HepG2 (cell line): ENCODE measurements around the gene WNK2.

Experiments
- FLYWCH1 ChIP-seq: sonication (generic); formaldehyde crosslinking; IDR thresholded peaks from 2 replicates; pipeline ENCODE4 v1.8.1; 2023; ENCODE audit warnings: mild to moderate bottlenecking, missing genetic modification reagents
- JUND ChIP-seq: sonication (generic); formaldehyde crosslinking; IDR thresholded peaks from 2 replicates; pipeline ENCODE4 v1.8.0; 2022; ENCODE audit warnings: mild to moderate bottlenecking, missing genetic modification reagents
- MIER2 ChIP-seq: IDR thresholded peaks from 2 replicates; pipeline ENCODE4 v1.6.1; 2016; ENCODE audit warnings: missing biosample characterization, missing genetic modification reagents
- NONO ChIP-seq, 2 experiments: fragments of 450-650 bp in 1 of 2; sonication (generic) in 1 of 2; formaldehyde crosslinking in 1 of 2; IDR thresholded peaks in 1 of 2; conservative IDR thresholded peaks in 1 of 2; 2 replicates each; pipeline versions ENCODE4 v1.6.1 to v1.8.0; 2017 to 2022; ENCODE audit warnings: mild to moderate bottlenecking in 1 of 2, missing genetic modification reagents in 1 of 2, moderate library complexity in 1 of 2
- POLR2AphosphoS5 ChIP-seq: IDR thresholded peaks from 2 replicates; pipeline ENCODE4 v1.6.1; 2012; ENCODE audit warnings: low read depth, low read length
- RELA ChIP-seq: sonication (generic); formaldehyde crosslinking; IDR thresholded peaks from 2 replicates; pipeline ENCODE4 v1.4.0; 2020; ENCODE audit warnings: missing genetic modification reagents
- TBL1XR1 ChIP-seq: fragments of 150-350 bp; IDR thresholded peaks from 2 replicates; pipeline ENCODE4 v1.6.1; 2014; ENCODE audit warnings: borderline replicate concordance, low read length; ENCODE audit not compliant: partially characterized antibody
- ZBTB40 ChIP-seq, 2 experiments: fragments of 450-650 bp in 1 of 2; sonication (generic) in 1 of 2; formaldehyde crosslinking in 1 of 2; IDR thresholded peaks; 2 replicates each; pipeline versions ENCODE4 v1.6.1 to v1.8.0; 2016 to 2022; ENCODE audit warnings: antibody characterized with exemption in 1 of 2, mild to moderate bottlenecking in 1 of 2, missing genetic modification reagents in 1 of 2
- ZBTB8A ChIP-seq: sonication (generic); formaldehyde crosslinking; IDR thresholded peaks from 2 replicates; pipeline ENCODE4 v1.4.0; 2020; ENCODE audit warnings: mild to moderate bottlenecking, low read depth, missing genetic modification reagents, borderline replicate concordance
- ZFX ChIP-seq: sonication (generic); formaldehyde crosslinking; IDR thresholded peaks from 2 replicates; pipeline ENCODE4 v1.4.0; 2020; ENCODE audit warnings: mild to moderate bottlenecking, low read depth, missing genetic modification reagents, moderate library complexity
- ZNF674 ChIP-seq: sonication (generic); formaldehyde crosslinking; IDR thresholded peaks from 2 replicates; pipeline ENCODE4 v1.5.0; 2020; ENCODE audit warnings: low read depth, mild to moderate bottlenecking, missing genetic modification reagents
- TF ChIP-seq, protein P1 (sequence below): sonication (generic); formaldehyde crosslinking; IDR thresholded peaks from 2 replicates; pipeline ENCODE4 v1.4.0; 2020; ENCODE audit warnings: missing genetic modification reagents, mild to moderate bottlenecking, borderline replicate concordance

DNA sequence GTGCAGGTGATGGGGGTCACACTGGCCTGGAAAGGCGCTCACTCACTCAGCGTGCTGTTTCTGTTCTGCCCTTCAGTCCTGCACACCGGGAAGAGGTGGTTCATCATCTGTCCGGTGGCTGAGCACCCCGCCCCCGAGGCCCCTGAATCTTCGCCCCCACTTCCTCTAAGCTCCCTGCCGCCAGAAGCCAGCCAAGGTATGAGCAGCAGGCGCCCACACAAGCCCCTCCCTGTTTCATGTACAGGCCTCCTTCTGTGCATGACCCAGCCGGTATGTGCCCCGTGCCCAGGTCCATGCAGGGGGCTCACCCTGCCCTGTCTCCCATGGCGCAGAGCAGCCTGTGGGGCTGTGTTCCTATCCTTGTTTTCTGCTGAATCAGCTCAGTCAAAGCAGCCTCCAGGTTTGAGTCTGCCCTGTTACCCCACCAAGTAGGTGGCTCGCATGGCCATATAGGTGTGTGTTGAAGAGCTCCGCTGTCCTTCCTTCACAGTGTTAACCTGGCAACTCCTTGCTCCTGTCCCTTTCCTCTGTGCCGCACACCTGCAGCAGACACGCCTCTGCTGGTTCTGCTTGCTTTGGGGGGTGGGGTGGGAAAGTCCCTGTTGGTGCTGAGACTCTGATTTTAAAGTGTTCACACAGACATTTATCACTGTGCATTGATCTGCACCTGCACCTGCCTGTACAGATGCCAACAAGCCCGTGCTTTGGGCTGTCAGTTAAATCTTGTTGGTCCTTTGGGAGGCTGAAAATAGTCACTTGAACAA, 84.8 kb downstream of the WNK2 start:
- no peak for TF ChIP-seq NONO (IDR thresholded peaks at IDR 0.05)
- TF ChIP-seq NONO (CRISPR knock-in tag; conservative IDR thresholded peaks at IDR 0.05) = no peak
- TF ChIP-seq MIER2 (CRISPR knock-in tag) = no peak
- TF ChIP-seq TBL1XR1 = no peak
- TF ChIP-seq ZNF674 (CRISPR knock-in tag) = no peak
- no peak for TF ChIP-seq ZFX
- TF ChIP-seq FLYWCH1 = no peak
- TF ChIP-seq POLR2AphosphoS5 = no peak
- TF ChIP-seq ZBTB40 (IDR thresholded peaks at IDR 0.05) = no peak
- no peak for TF ChIP-seq ZBTB40 (CRISPR knock-in tag; IDR thresholded peaks at IDR 0.05)
- TF ChIP-seq RELA (CRISPR knock-in tag) = no peak
- TF ChIP-seq ZBTB8A = no peak
- TF ChIP-seq, protein P1, sequence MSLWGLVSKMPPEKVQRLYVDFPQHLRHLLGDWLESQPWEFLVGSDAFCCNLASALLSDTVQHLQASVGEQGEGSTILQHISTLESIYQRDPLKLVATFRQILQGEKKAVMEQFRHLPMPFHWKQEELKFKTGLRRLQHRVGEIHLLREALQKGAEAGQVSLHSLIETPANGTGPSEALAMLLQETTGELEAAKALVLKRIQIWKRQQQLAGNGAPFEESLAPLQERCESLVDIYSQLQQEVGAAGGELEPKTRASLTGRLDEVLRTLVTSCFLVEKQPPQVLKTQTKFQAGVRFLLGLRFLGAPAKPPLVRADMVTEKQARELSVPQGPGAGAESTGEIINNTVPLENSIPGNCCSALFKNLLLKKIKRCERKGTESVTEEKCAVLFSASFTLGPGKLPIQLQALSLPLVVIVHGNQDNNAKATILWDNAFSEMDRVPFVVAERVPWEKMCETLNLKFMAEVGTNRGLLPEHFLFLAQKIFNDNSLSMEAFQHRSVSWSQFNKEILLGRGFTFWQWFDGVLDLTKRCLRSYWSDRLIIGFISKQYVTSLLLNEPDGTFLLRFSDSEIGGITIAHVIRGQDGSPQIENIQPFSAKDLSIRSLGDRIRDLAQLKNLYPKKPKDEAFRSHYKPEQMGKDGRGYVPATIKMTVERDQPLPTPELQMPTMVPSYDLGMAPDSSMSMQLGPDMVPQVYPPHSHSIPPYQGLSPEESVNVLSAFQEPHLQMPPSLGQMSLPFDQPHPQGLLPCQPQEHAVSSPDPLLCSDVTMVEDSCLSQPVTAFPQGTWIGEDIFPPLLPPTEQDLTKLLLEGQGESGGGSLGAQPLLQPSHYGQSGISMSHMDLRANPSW (CRISPR knock-in tag) = no peak
- TF ChIP-seq JUND = no peak
